Measurements from ENCODE around the gene SIVA1.
"Not testable (repeated sequence)": the region's sequence is repeated elsewhere in the genome, so short reads cannot be mapped to it uniquely, and the experiment has no call there.

The SIVA1 gene

GRCh38 chr14:104726600-104727451 lies 26.1 kb upstream of the SIVA1 start:
- Mint-ChIP-seq H3K4me1 (no peaks in the 10 kb centered on the region), H3K36me3 (no peaks in the 10 kb centered on the region), H3K4me3 (no peak overlapping the region), H3K27ac (no peak overlapping the region), H3K27me3 (no peaks in the 10 kb centered on the region), H3K9me3 (no peaks in the 10 kb centered on the region)

GRCh38 chr14:104728631-104729030 lies 24.3 kb upstream of the SIVA1 start:
- Mint-ChIP-seq H3K27me3 (no peaks in the 10 kb centered on the region), H3K4me3 (no peak overlapping the region), H3K4me1 (no peaks in the 10 kb centered on the region), H3K36me3 (no peaks in the 10 kb centered on the region), H3K27ac (no peak overlapping the region), H3K9me3 (no peaks in the 10 kb centered on the region)

GRCh38 chr14:104729176-104729834 lies 23.6 kb upstream of the SIVA1 start:
- not testable (repeated sequence) for H3K36me3 Mint-ChIP-seq, H3K4me1 Mint-ChIP-seq, H3K9me3 Mint-ChIP-seq, H3K27ac Mint-ChIP-seq, H3K4me3 Mint-ChIP-seq, H3K27me3 Mint-ChIP-seq

- Mint-ChIP-seq H3K4me1 (no peaks in the 10 kb centered on the region), H3K9me3 (no peaks in the 10 kb centered on the region), H3K4me3 (no peak overlapping the region), H3K36me3 (no peaks in the 10 kb centered on the region), H3K27me3 (no peaks in the 10 kb centered on the region), H3K27ac (no peak overlapping the region)
Measured at GRCh38 chr14:104729835-104730181, 23.1 kb upstream of the SIVA1 start.

- Mint-ChIP-seq H3K36me3 (no peaks in the 10 kb centered on the region), H3K27me3 (no peaks in the 10 kb centered on the region), H3K4me3 (no peak overlapping the region), H3K4me1 (no peaks in the 10 kb centered on the region), H3K9me3 (no peaks in the 10 kb centered on the region), H3K27ac (no peak overlapping the region)
Measured at GRCh38 chr14:104730487-104730886, 22.5 kb upstream of the SIVA1 start.

- Mint-ChIP-seq H3K4me1 (no peaks in the 10 kb centered on the region), H3K27me3 (no peaks in the 10 kb centered on the region), H3K36me3 (no peaks in the 10 kb centered on the region), H3K4me3 (no peak overlapping the region), H3K27ac (no peak overlapping the region), H3K9me3 (no peaks in the 10 kb centered on the region)
Measured at GRCh38 chr14:104731320-104732294, 21.3 kb upstream of the SIVA1 start.

GRCh38 chr14:104732355-104732804 lies 20.6 kb upstream of the SIVA1 start:
- Mint-ChIP-seq H3K4me1 (no peaks in the 10 kb centered on the region), H3K4me3 (no peak overlapping the region), H3K36me3 (no peaks in the 10 kb centered on the region), H3K27me3 (no peaks in the 10 kb centered on the region), H3K9me3 (no peaks in the 10 kb centered on the region), H3K27ac (no peak overlapping the region)

GRCh38 chr14:104732931-104733681 lies 19.8 kb upstream of the SIVA1 start:
- H3K4me1 Mint-ChIP-seq, result no peaks in the 10 kb centered on the region
- no peaks in the 10 kb centered on the region for H3K36me3 Mint-ChIP-seq
- no peak overlapping the region for H3K27ac Mint-ChIP-seq
- H3K4me3 Mint-ChIP-seq, result no peak overlapping the region
- no peaks in the 10 kb centered on the region for H3K9me3 Mint-ChIP-seq
- no peaks in the 10 kb centered on the region for H3K27me3 Mint-ChIP-seq

- Mint-ChIP-seq H3K9me3 (no peaks in the 10 kb centered on the region), H3K36me3 (no peaks in the 10 kb centered on the region), H3K4me1 (no peaks in the 10 kb centered on the region)
Measured at GRCh38 chr14:104734051-104734587, 18.8 kb upstream of the SIVA1 start.

GRCh38 chr14:104734601-104734990 lies 18.4 kb upstream of the SIVA1 start:
- Mint-ChIP-seq H3K36me3 (no peaks in the 10 kb centered on the region), H3K4me3 (no peak overlapping the region), H3K27me3 (no peaks in the 10 kb centered on the region), H3K9me3 (no peaks in the 10 kb centered on the region), H3K4me1 (no peaks in the 10 kb centered on the region), H3K27ac (no peak overlapping the region)

More at GRCh38 chr14:104734051-104734587, 18.8 kb upstream of the SIVA1 start:
- Mint-ChIP-seq H3K4me3 (no peak overlapping the region), H3K27me3 (no peaks in the 10 kb centered on the region), H3K27ac (no peak overlapping the region)

GRCh38 chr14:104734991-104735779 lies 17.8 kb upstream of the SIVA1 start:
- Mint-ChIP-seq H3K27ac (no peak overlapping the region), H3K36me3 (no peaks in the 10 kb centered on the region), H3K27me3 (no peaks in the 10 kb centered on the region), H3K4me1 (no peaks in the 10 kb centered on the region), H3K4me3 (no peak overlapping the region), H3K9me3 (no peaks in the 10 kb centered on the region)

GRCh38 chr14:104735830-104736642 lies 16.9 kb upstream of the SIVA1 start:
- Mint-ChIP-seq H3K27me3 (no peaks in the 10 kb centered on the region), H3K27ac (no peak overlapping the region), H3K4me1 (no peaks in the 10 kb centered on the region)

GRCh38 chr14:104738375-104739019 lies 14.4 kb upstream of the SIVA1 start:
- Mint-ChIP-seq H3K9me3 (no peaks in the 10 kb centered on the region), H3K27me3 (no peaks in the 10 kb centered on the region), H3K4me3 (no peak overlapping the region), H3K36me3 (no peaks in the 10 kb centered on the region), H3K27ac (no peak overlapping the region), H3K4me1 (no peaks in the 10 kb centered on the region)

More at GRCh38 chr14:104735830-104736642, 16.9 kb upstream of the SIVA1 start:
- Mint-ChIP-seq H3K4me3 (no peak overlapping the region), H3K36me3 (no peaks in the 10 kb centered on the region), H3K9me3 (no peaks in the 10 kb centered on the region)

Data from activated naive CD4-positive, alpha-beta T cell treated with anti-CD3 and anti-CD28 coated beads, Interleukin-2, amount 50 U/mL, for 24 hours (primary cell).